GM19468 (cell line): ENCODE measurements around the gene TUBB4A.
A peak's percentile ranks its signal among the peaks of the same experiment; 100 is the strongest.

Experiments
- ATAC-seq: cut with Tn5 transposase; IDR thresholded peaks from one replicate; pipeline ENCODE4 v1.9.1; 2021; ENCODE audit warnings: mild to moderate bottlenecking, moderate library complexity, moderate number of reproducible peaks; ENCODE audit not compliant: unreplicated experiment; ENCODE audit errors: extremely low read depth

TUBB4A gene

GRCh38 chr19:6475321-6476108 is 26.6 kb downstream of the TUBB4A start:
- no peak for ATAC-seq

DNA sequence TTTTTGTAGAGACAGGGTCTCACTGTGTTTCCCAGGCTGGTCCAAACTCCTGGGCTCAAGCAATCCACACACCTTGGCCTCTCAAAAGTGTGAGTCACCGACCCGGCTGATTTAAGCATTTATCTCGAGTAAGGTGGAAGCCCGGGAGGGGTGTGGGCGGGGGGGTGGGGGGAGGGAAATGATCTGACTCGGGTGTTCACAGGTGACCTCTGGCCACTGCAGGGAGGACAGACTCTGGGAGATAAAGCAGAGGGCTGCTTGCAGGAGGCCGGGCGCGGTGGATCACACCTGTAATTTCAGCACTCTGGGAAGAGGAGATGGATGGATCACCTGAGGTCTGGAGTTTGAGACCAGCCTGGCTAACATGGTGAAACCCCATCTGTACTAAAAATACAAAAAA is 28.5 kb downstream of the TUBB4A start:
- no peak for ATAC-seq

- ATAC-seq: no peak
These were observed 29.4 kb downstream of the TUBB4A start for GRCh38 chr19:6472713-6473112.

DNA sequence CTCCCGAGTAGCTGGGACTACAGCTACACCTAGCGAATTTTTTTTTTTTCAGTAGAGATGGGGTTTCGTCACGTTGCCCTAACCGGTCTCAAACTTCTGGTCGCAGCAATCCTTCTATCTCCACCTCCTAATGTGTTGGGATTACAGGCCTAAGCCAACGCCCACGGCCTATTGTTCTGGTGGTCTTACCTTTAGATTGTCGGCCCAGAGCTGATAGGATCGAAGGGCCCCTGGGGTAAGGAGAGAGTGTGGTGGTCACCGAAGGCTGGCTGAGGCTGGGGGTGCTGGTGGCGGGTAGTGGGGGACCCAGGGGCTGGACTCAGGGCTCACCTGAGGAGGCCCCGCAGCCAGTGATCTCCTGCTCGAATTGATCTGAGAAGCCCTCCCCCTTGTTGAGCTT is 31.0 kb downstream of the TUBB4A start:
- ATAC-seq: no peak

GRCh38 chr19:6470173-6470572 is 31.9 kb downstream of the TUBB4A start:
- ATAC-seq: no peak

- ATAC-seq: no peak
These were observed 34.7 kb downstream of the TUBB4A start for GRCh38 chr19:6467384-6467783.

GRCh38 chr19:6466526-6467248 is 35.4 kb downstream of the TUBB4A start:
- no peak for ATAC-seq

GRCh38 chr19:6465663-6466062 is 36.4 kb downstream of the TUBB4A start:
- no peak for ATAC-seq

DNA sequence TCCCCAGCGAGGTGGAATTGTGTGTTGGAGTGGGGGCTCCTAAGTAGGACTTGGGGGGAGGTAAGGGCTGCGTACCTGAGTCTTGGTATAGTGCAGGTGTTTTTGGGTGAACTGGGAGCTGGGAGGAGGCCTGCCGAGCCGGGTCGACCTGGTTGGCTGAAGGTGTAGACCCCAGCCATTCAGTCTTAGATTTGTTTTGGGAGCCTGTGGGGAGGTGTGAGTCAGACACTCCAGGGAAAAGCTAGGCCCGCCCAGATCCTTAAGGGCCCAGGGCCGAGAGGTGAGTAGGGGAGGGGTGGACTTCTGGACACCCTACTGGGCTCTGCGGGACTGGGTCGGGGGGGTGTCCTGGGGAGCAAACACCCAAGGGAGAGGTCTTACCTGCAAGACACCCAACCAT is 37.1 kb downstream of the TUBB4A start:
- no peak for ATAC-seq

GRCh38 chr19:6464070-6464873 is 37.8 kb downstream of the TUBB4A start, which contains the start of gene CRB3:
CRB3 (plus strand) TSS chr19:6464271; CDS start chr19:6464702, 431 bp downstream.
- ATAC-seq: no peak

- ATAC-seq: peak; percentile 35
These were observed 41.8 kb downstream of the TUBB4A start for GRCh38 chr19:6460099-6460884.

GRCh38 chr19:6459262-6460098 is 42.6 kb downstream of the TUBB4A start, which contains the start of gene SLC25A23:
SLC25A23 (minus strand) TSS chr19:6459792; CDS start chr19:6459628, 164 bp downstream.
- ATAC-seq: peak; percentile 9

DNA sequence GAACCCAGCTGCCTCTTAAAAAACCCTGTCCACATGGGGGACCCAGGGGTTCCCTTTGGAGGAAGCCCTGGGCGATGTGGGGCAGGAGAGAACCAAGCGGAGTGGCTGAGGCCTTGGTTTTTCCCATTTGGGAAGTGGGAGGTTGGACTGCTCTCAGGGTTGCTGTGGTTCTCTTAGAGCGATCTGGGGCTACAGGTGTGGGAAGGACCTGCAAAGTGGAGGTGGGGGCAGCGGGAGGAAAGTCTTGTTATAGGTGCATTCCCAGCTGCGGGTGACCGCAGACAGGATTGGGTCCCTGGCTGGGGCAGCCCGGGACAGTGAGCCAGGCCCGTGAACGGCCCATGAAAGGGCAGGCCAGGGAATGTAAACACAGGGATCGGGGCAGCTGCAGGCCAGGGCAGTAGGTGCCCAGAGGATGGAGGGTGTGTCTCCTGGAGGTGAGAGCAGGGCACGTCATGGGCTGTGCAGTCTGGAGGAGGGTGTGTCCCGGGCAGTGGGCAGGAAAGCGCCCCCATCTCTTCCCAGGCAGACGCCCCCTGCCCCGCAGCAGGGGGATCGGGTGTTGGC is 43.3 kb downstream of the TUBB4A start:
- ATAC-seq: no peak

DNA sequence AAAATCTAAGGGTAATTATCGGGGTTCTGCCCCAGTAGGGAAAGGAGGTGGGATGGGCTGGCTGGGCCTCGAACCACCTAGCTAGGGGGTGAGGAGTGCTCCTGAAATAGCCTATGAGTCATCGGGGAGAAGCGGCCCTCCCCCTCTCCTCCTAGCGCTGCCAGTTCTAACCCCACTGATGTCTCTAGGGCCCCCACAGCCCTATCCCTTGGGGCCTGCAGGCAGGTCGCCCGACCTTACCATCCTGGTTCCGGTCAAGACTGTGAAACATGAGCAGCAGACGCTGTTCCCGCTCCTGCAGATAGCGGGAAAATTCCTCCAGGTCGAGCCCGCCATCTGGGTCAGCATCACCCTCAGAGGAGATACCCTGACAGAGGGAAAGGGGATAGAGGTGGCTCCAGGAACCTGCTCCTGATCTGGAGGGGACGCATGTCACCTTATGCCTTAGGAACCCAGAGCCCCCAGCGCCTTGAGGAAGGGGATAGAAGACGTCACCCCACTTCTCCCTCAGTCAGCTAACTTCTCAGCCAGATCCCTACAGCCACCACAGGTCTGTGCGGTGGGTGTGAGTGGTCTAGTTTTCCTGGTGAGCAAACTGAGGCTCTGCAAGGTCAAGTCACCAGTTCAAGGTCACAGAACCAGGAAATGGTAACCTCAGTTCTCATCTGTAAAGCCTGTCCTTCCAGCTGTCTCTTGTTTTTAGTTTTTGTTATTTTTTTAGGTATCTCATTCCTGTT is 44.0 kb downstream of the TUBB4A start:
- ATAC-seq: no peak

GRCh38 chr19:6455924-6456323 is 46.2 kb downstream of the TUBB4A start:
- no peak for ATAC-seq

- no peak for ATAC-seq
These were observed 48.1 kb downstream of the TUBB4A start for GRCh38 chr19:6453951-6454565.

DNA sequence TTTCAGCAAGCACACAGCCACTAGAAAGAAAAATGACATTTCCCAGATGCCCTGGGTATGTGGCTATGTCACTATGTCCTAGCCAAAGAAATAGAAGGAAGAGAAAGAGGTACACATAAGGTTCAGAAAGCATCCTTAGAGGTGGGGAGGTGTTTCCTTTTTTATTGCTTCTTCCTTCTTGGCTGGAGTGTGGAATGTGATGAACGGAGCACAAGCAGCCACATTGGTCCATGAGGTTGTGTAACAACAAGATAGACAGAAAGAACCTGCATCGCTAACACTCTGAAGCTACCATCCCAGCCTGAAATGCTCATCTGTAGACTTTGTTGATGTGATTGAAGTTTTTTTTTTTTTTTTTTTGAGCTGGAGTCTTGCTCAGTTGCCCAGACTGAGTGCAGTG is 49.2 kb downstream of the TUBB4A start:
- ATAC-seq: no peak

- no peak for ATAC-seq
These were observed 49.9 kb downstream of the TUBB4A start for GRCh38 chr19:6452223-6452614.
